Muscle layer of duodenum (tissue), 2 donors: ENCODE results near the gene FAM184B.

Source experiments
- H3K27ac ChIP-seq: one replicate; pipeline ENCODE4 v1.7.0; 2013; ENCODE audit warnings: mild to moderate bottlenecking, low read length
- H3K27me3 ChIP-seq: one replicate; pipeline ENCODE4 v1.7.0; 2013; ENCODE audit warnings: low read depth, mild to moderate bottlenecking, control low read depth, low read length
- H3K36me3 ChIP-seq, 2 donors: one replicate each; pipeline ENCODE4 v1.7.0; 2013; ENCODE audit warnings: low read length in 2 of 2, control low read depth in 1 of 2, mild to moderate bottlenecking in 1 of 2; ENCODE audit not compliant: insufficient read depth in 2 of 2, control insufficient read depth in 1 of 2
- H3K4me1 ChIP-seq, 2 donors: one replicate each; pipeline ENCODE4 v1.7.0; 2013; ENCODE audit warnings: low read length in 2 of 2, mild to moderate bottlenecking in 2 of 2, control low read depth in 1 of 2, moderate library complexity in 1 of 2; ENCODE audit not compliant: insufficient read depth in 2 of 2, control insufficient read depth in 1 of 2
- H3K4me3 ChIP-seq, 2 donors: one replicate each; pipeline ENCODE4 v1.7.0; 2013; ENCODE audit warnings: low read length in 2 of 2, low read depth in 1 of 2, mild to moderate bottlenecking in 1 of 2
- H3K9me3 ChIP-seq, 2 donors: one replicate each; pipeline ENCODE4 v1.7.0; 2013; ENCODE audit warnings: low read length in 2 of 2, control low read depth in 1 of 2, mild to moderate bottlenecking in 1 of 2; ENCODE audit not compliant: control insufficient read depth in 1 of 2
- donor health status: healthy.

The FAM184B gene

GRCh38 chr4:17650406-17650805 is 131.0 kb downstream of the FAM184B start:
- H3K27me3 ChIP-seq = no peaks in the 10 kb centered on the region
- H3K9me3 ChIP-seq = no peaks in the 10 kb centered on the region
- H3K4me3 ChIP-seq = no peak overlapping the region
- H3K27ac ChIP-seq = no peak overlapping the region
- no peaks in the 10 kb centered on the region for H3K36me3 ChIP-seq
- no peaks in the 10 kb centered on the region for H3K4me1 ChIP-seq

DNA sequence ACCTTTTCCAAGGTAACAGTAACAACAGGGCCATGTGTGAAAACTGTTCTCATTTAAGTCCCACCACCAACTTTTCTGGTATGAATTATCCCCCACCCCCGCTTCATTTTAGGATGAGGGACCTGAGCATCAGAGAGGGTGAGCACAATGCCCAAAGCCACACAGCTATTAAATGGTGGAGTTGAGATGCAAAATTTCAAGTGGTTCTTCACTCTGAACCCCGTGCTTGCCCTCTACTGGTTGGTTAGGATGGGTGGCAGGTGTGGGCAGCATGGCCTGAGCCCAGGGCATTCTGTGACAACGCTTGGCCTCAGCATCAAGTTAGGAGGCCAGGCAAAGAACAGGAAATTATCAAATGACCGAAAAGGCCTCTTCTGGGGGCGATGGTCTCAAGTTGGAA is 133.5 kb downstream of the FAM184B start:
- Histone ChIP-seq H3K27ac (no peak overlapping the region), H3K9me3 (no peaks in the 10 kb centered on the region), H3K4me1 (no peaks in the 10 kb centered on the region), H3K36me3 (no peaks in the 10 kb centered on the region), H3K27me3 (no peaks in the 10 kb centered on the region), H3K4me3 (no peak overlapping the region)

DNA sequence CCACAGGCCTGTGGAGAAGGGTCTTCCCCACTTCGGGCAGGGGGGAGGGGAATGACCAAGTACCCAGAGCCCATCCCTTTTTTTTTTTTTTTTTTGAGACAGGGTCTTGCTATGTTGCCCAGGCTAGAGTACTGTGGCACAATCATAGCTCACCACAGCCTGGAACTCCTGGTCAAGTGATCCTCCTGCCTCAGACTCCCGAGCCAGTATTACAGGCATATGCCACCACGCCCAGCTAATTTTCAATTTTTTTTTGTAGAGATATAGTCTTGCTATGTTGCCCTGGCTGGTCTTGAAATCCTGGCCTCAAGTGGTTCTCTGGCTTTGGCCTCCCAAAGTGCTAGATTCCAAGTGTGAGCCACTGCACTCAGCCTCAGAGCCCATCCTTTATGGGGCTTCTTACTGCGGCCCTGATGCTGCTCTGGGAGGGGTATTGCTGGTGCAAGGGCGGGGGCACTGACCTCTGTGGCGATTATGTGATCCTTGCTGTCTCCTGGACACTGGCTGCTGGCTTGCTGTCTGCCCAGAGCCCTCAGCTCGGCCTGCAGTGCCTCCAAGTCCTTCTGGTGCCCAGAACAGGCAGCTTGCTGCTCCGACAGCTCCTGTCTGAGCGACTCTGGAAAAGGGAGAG is 134.1 kb downstream of the FAM184B start:
- no peaks in the 10 kb centered on the region for H3K27me3 ChIP-seq
- H3K36me3 ChIP-seq = no peaks in the 10 kb centered on the region
- H3K9me3 ChIP-seq = no peaks in the 10 kb centered on the region
- H3K27ac ChIP-seq = no peak overlapping the region
- no peak overlapping the region for H3K4me3 ChIP-seq
- H3K4me1 ChIP-seq = no peaks in the 10 kb centered on the region

DNA sequence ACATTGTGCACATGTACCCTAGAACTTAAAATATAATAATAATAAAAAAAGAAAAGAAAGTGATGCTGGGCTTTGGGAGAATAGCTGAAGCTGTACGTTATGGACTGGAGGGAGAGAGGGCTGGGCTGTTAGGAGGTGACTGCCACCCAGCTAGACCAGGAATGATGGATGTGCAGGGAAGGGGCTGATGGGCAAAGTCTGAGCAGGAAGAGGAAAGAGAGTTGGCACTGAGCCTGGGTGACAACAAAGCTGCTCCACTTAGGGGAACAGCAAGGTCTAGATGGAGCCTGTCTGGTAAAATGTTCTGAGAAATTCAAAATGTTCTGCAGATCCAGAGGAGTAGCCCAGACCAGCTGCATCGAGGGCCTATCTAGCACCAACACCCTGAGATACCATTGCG is 134.7 kb downstream of the FAM184B start:
- Histone ChIP-seq H3K27ac (no peak overlapping the region), H3K4me3 (no peak overlapping the region), H3K4me1 (no peaks in the 10 kb centered on the region), H3K9me3 (no peaks in the 10 kb centered on the region), H3K27me3 (no peaks in the 10 kb centered on the region), H3K36me3 (no peaks in the 10 kb centered on the region)

GRCh38 chr4:17642398-17642783 is 139.0 kb downstream of the FAM184B start:
- H3K36me3 ChIP-seq = no peaks in the 10 kb centered on the region
- H3K4me3 ChIP-seq = no peak overlapping the region
- no peaks in the 10 kb centered on the region for H3K9me3 ChIP-seq
- no peak overlapping the region for H3K27ac ChIP-seq
- no peaks in the 10 kb centered on the region for H3K27me3 ChIP-seq
- no peaks in the 10 kb centered on the region for H3K4me1 ChIP-seq

DNA sequence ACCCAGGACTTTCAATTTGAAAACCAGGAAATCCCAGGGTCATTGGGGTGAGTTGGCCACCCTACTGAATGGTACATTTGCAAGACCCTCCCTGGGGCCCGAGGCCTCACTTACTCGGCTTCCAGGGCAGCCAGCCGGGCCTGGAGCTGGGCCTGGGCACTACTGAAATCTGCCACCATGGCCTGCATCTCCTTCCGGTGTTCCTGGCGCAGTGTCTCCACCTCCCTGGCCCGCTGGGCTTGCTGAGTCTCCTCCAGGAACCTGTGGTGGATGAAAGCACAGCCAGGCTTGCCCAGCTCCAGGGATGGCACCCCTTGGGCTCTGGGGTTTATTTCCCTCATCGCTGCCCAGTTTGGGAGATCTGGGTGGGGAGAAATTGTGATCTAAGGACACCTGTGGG is 142.3 kb downstream of the FAM184B start:
- no peaks in the 10 kb centered on the region for H3K9me3 ChIP-seq
- H3K27ac ChIP-seq = no peak overlapping the region
- H3K4me1 ChIP-seq = no peaks in the 10 kb centered on the region
- peaks cover 5 to 7% of the 10 kb centered on the region in 2 donors for H3K36me3 ChIP-seq
- H3K4me3 ChIP-seq = no peak overlapping the region
- H3K27me3 ChIP-seq = no peaks in the 10 kb centered on the region

DNA sequence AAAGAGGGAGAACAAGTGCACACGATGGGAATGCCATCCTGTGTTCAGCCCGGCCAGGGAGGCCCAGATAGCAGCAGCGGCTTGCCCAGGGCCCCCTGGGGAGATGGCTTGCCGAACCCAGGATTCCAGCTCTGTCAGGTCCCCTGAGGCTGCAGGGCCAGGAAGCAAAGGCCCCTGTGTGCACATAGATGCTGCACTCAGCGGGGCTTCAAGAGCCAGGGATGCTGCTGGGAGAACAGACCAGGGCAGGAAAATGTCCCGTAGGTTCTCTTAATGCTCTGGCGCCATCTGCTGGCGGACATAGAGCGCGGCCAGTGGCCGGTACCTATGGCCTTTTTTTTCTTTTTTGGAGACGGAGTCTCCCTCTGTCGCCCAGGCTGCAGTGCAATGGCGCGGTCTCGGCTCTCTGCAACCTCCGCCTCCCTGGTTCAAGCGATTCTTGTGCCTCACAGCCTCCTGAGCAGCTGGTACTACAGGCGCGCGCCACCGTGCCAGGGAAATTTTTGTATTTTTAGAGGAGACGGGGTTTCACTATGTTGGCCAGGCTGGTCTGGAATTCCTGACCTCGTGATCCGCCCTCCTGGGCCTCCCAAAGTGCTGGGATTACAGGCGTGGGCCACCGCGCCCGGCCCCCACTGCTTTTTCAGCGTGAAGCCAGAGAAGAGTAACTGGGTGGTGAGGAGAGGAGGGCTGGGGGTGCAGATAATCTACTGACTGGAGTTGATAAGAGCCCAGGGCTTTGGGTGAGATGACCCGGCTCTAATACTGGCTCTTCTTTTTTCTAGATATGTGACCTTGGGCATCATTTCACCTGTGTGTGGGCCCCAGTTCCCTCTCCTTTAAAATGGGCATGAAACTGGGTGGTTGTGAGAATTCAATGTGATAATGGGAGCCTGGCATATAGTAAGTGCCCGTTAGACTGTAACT is 144.5 kb downstream of the FAM184B start:
- Histone ChIP-seq H3K27me3 (no peaks in the 10 kb centered on the region), H3K4me3 (no peak overlapping the region), H3K9me3 (no peaks in the 10 kb centered on the region), H3K27ac (no peak overlapping the region), H3K36me3 (peaks cover 21 to 29% of the 10 kb centered on the region in 2 donors), H3K4me1 (no peaks in the 10 kb centered on the region)

- Histone ChIP-seq H3K36me3 (peaks cover 24 to 29% of the 10 kb centered on the region in 2 donors), H3K27ac (no peak overlapping the region), H3K27me3 (no peaks in the 10 kb centered on the region), H3K4me3 (no peak overlapping the region), H3K4me1 (no peaks in the 10 kb centered on the region), H3K9me3 (no peaks in the 10 kb centered on the region)
These were observed 145.1 kb downstream of the FAM184B start for GRCh38 chr4:17636341-17636695.

- Histone ChIP-seq H3K27me3 (no peaks in the 10 kb centered on the region), H3K4me1 (no peaks in the 10 kb centered on the region), H3K36me3 (peaks cover 27 to 41% of the 10 kb centered on the region in 2 donors), H3K4me3 (no peak overlapping the region), H3K9me3 (no peaks in the 10 kb centered on the region), H3K27ac (no peak overlapping the region)
These were observed 146.4 kb downstream of the FAM184B start for GRCh38 chr4:17635056-17635455.

DNA sequence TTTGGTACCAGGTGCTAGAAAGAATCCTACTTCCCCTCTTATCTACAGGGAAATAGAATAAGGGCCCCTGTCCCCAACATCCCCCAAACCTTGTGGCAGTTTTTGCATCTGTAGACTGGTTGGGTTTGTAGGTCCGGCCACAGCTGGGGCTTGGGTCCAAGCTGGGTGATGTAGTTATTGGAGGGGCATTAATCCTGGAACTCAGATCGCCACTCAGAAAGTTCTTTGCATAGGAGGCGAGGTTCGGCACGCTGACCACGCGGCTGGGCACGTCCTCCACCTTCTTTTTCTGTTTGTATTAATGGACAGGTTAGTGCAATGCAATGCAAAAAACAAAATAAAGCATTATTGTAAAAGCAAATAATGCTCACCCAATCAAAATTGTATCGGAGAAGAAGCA is 147.8 kb downstream of the FAM184B start:
- Histone ChIP-seq H3K4me3 (no peak overlapping the region), H3K27ac (no peak overlapping the region), H3K9me3 (no peaks in the 10 kb centered on the region), H3K36me3 (peaks cover 37 to 55% of the 10 kb centered on the region in 2 donors), H3K4me1 (no peaks in the 10 kb centered on the region), H3K27me3 (no peaks in the 10 kb centered on the region)

- Histone ChIP-seq H3K36me3 (peaks cover 64 to 88% of the 10 kb centered on the region in 2 donors), H3K27ac (no peak overlapping the region), H3K4me3 (no peak overlapping the region), H3K4me1 (no peaks in the 10 kb centered on the region), H3K27me3 (no peaks in the 10 kb centered on the region), H3K9me3 (no peaks in the 10 kb centered on the region)
These were observed 151.2 kb downstream of the FAM184B start for GRCh38 chr4:17630228-17630627.
